Panc1 (cell line): ENCODE results near the gene NTN3. TPM values are rescaled to one million over a fixed set of nuclear protein-coding genes. Genes with fewer than 3 reads are reported as not detected.

Experiments
- ATAC-seq: fragments of 200-7000 bp; cut with Tn5 transposase; 2 replicates; pipeline ENCODE4 v1.9.1; 2020; ENCODE audit warnings: mild to moderate bottlenecking, moderate library complexity
- BruUV-seq: library from RNA; stranded (reverse); fragments of 400-500 nt; replicated peaks from 2 replicates; lab custom pipeline; 2021; lab: Mats Ljungman, UMichigan
- CTCF ChIA-PET: fragments of 300-600 bp; sonication (Branson Sonifier 250); formaldehyde crosslinking; loops from one replicate; lab custom pipeline; 2022; ENCODE audit warnings: antibody characterized with exemption; lab: Charles Lee
- POLR2A ChIA-PET: fragments of 300-600 bp; sonication (Branson Sonifier 250); formaldehyde crosslinking; loops from one replicate; lab custom pipeline; 2022; ENCODE audit warnings: antibody characterized with exemption; lab: Charles Lee
- DNase-seq: peaks from one replicate; pipeline ENCODE4 v3.0.0-alpha.2; 2010; ENCODE audit warnings: low read depth, low spot score
- H3K27ac ChIP-seq: 2 replicates; pipeline ENCODE4 v1.5.1; 2011; ENCODE audit warnings: mild to moderate bottlenecking, low read length, inconsistent platforms
- H3K27me3 ChIP-seq: fragments of 200-500 bp; sonication (Bioruptor generic); 2 replicates; pipeline ENCODE4 v1.6.0; 2014; ENCODE audit warnings: low read length, inconsistent platforms; ENCODE audit not compliant: control insufficient read depth, insufficient read depth
- H3K36me3 ChIP-seq: fragments of 200-500 bp; sonication (Bioruptor generic); 2 replicates; pipeline ENCODE4 v1.5.1; 2014; ENCODE audit warnings: inconsistent platforms, mild to moderate bottlenecking, low read length, moderate library complexity; ENCODE audit not compliant: control insufficient read depth, insufficient read depth
- H3K4me1 ChIP-seq: 2 replicates; pipeline ENCODE4 v1.5.1; 2011; ENCODE audit warnings: inconsistent platforms, mild to moderate bottlenecking, low read length, moderate library complexity; ENCODE audit not compliant: control insufficient read depth, insufficient read depth
- H3K4me3 ChIP-seq, 2 experiments: 2 replicates each; pipeline ENCODE4 v1.5.1; 2011 to 2012; ENCODE audit warnings: low read depth in 2 of 2, low read length in 2 of 2, mild to moderate bottlenecking in 2 of 2, inconsistent platforms in 1 of 2, moderate library complexity in 1 of 2
- H3K9me3 ChIP-seq: fragments of 200-500 bp; sonication (Bioruptor generic); 2 replicates; pipeline ENCODE4 v1.5.1; 2014; ENCODE audit warnings: low read depth, mild to moderate bottlenecking, inconsistent platforms, low read length, moderate library complexity; ENCODE audit not compliant: control insufficient read depth, insufficient read depth
- CTCF ChIP-seq: fragments of 450-650 bp; IDR thresholded peaks from 2 replicates; pipeline ENCODE4 v1.5.1; 2017; ENCODE audit warnings: mild to moderate bottlenecking
- POLR2AphosphoS5 ChIP-seq: IDR thresholded peaks from 2 replicates; pipeline ENCODE4 v1.6.1; 2012; ENCODE audit warnings: mild to moderate bottlenecking, low read depth, low read length, moderate library complexity
- SIN3A ChIP-seq: IDR thresholded peaks from 2 replicates; pipeline ENCODE4 v1.6.1; 2012; ENCODE audit warnings: low read depth, mild to moderate bottlenecking, low read length, moderate library complexity, borderline replicate concordance; ENCODE audit not compliant: insufficient read depth
- TCF7L2 ChIP-seq: IDR thresholded peaks from 2 replicates; pipeline ENCODE4 v1.6.1; 2011; ENCODE audit warnings: mild to moderate bottlenecking, low read depth, low read length, inconsistent platforms
- in situ Hi-C: cut with HindIII; loops from 2 replicates; pipeline ENCODE4 v1.10.0; 2016; ENCODE audit warnings: low sequenced_read_pairs, low pct_unique_long_range_greater_than_20kb
- intact Hi-C: fragments of 100-400 bp; cut with micrococcal nuclease; formaldehyde crosslinking; loops from one replicate; pipeline ENCODE4 v1.10.0; 2022; ENCODE audit not compliant: unreplicated experiment
- total RNA-seq: library from RNA; stranded (reverse); gene quantifications from one replicate; pipeline ENCODE4 v1.2.1, GENCODE V29; 2021; ENCODE audit not compliant: unreplicated experiment
- TF ChIP-seq, protein P1 (sequence below), 2 experiments: IDR thresholded peaks; 2 replicates each; pipeline ENCODE4 v1.6.1; 2011 to 2012; ENCODE audit warnings: low read depth in 2 of 2, control low read depth in 1 of 2, low read length in 1 of 2, mild to moderate bottlenecking in 1 of 2, moderate library complexity in 1 of 2; ENCODE audit not compliant: insufficient read depth in 1 of 2

NTN3 gene
- total RNA-seq, 1 experiment from 2014 or later, result 3.2 TPM

DNA sequence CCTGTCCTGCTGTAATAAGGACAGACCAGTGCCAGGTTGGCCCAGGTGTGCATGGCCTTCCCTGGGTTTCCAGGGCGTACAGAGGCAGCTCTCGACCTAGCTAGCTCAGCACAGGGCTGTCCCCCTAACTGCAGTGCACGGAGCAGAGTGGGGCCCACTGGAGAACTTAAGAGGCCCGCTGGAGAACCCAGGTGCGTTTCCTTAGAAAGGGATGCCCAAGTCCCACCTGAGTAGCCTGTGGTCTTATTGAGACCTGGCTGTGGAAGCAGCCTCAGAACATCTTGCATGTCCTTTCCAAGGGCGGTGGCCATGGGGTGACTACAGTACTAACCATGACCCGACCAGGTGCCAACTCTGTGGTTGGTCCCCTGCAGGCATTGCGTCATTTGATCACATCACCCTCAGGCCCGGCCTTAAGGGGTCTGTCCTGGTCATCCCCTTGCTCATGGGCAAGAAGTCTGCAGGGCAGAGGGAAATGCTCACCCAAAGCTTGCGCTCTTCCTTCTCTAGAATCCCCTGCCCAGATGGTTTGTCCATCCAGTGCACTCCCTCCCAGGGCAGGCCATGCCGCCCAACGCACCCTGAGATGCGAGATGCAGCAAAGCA, 45.2 kb upstream of the NTN3 start:
- Histone ChIP-seq H3K4me3 (no peak overlapping the region), H3K36me3 (peaks cover 7% of the 10 kb centered on the region), H3K9me3 (no peaks in the 10 kb centered on the region), H3K4me1 (peaks cover 15% of the 10 kb centered on the region), H3K27me3 (no peaks in the 10 kb centered on the region), H3K27ac (no peak overlapping the region)
- BruUV-seq, result no TSS peak
- ATAC-seq, result no peak
- intact Hi-C loops, result no loop called here
- in situ Hi-C loops, result no loop called here
- ChIA-PET CTCF (interaction anchor here (0.7 kb wide), 1 partner anchor 1302 kb away, joined by 3 read pairs; no protein-coding TSS in a partner anchor), POLR2A (no interaction called here)
- no peak for DNase-seq
- TF ChIP-seq CTCF (no peak), TCF7L2 (no peak)

- no TSS peak for BruUV-seq
- H3K36me3 ChIP-seq, result peaks cover 11% of the 10 kb centered on the region
- no peak overlapping the region for H3K4me3 ChIP-seq
- ATAC-seq (no peak), DNase-seq (no peak)
- POLR2A ChIA-PET, result no interaction called here
- CTCF ChIA-PET, result interaction anchor here (0.6 kb wide), 1 partner anchor 25 kb away, joined by 3 read pairs; no protein-coding TSS in a partner anchor
- TF ChIP-seq POLR2AphosphoS5 (no peak), SIN3A (no peak), CTCF (no peak), TCF7L2 (no peak)
- TF ChIP-seq, protein P1, sequence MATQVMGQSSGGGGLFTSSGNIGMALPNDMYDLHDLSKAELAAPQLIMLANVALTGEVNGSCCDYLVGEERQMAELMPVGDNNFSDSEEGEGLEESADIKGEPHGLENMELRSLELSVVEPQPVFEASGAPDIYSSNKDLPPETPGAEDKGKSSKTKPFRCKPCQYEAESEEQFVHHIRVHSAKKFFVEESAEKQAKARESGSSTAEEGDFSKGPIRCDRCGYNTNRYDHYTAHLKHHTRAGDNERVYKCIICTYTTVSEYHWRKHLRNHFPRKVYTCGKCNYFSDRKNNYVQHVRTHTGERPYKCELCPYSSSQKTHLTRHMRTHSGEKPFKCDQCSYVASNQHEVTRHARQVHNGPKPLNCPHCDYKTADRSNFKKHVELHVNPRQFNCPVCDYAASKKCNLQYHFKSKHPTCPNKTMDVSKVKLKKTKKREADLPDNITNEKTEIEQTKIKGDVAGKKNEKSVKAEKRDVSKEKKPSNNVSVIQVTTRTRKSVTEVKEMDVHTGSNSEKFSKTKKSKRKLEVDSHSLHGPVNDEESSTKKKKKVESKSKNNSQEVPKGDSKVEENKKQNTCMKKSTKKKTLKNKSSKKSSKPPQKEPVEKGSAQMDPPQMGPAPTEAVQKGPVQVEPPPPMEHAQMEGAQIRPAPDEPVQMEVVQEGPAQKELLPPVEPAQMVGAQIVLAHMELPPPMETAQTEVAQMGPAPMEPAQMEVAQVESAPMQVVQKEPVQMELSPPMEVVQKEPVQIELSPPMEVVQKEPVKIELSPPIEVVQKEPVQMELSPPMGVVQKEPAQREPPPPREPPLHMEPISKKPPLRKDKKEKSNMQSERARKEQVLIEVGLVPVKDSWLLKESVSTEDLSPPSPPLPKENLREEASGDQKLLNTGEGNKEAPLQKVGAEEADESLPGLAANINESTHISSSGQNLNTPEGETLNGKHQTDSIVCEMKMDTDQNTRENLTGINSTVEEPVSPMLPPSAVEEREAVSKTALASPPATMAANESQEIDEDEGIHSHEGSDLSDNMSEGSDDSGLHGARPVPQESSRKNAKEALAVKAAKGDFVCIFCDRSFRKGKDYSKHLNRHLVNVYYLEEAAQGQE (IDR thresholded peaks at IDR 0.05; ENCODE audit: insufficient read depth in 1 of 2, low read depth in 2 of 2, low read length in 1 of 2), result no peak
- peaks cover 19% of the 10 kb centered on the region for H3K4me1 ChIP-seq
- H3K27me3 ChIP-seq, result no peaks in the 10 kb centered on the region
- H3K27ac ChIP-seq, result no peak overlapping the region; the same call in 1 of the 2 replicates
- intact Hi-C loops (no loop called here), in situ Hi-C loops (no loop called here)
- no peaks in the 10 kb centered on the region for H3K9me3 ChIP-seq
These were observed 44.1 kb upstream of the NTN3 start for GRCh38 chr16:2426941-2427361.
